ENCODE results near the gene MYT1. TPM values are rescaled to one million over a fixed set of nuclear protein-coding genes. Genes with fewer than 3 reads are reported as not detected.

The MYT1 gene
- total RNA-seq, 1 donor from 2014 or later = 2.3 TPM

DNA sequence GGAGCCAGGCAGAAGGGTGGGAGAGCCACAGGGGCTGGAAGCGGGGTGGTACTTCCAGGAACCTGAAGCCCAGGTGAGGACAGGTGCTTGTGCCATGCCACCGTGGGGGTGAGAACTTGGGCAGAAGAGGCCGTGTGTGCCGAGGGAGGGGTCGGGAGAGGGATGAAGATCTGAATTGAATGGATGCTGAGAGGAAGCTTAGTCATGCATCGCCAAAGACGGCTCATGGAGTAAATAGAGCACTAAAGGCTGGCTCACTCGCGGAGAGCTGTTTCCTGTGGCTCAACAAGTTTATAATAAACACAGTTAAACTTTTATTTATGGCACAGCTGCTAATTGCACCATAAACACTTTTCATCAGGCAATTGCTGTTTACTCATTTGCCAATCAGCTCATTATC, 21.7 kb upstream of the MYT1 start:
- no peak for DNase-seq (ENCODE audit: low spot score, unreplicated experiment)
- Mint-ChIP-seq H3K36me3 (ENCODE audit: insufficient read depth) (no peaks in the 10 kb centered on the region), H3K4me1 (ENCODE audit: low read depth) (peaks cover 11% of the 10 kb centered on the region)

DNA sequence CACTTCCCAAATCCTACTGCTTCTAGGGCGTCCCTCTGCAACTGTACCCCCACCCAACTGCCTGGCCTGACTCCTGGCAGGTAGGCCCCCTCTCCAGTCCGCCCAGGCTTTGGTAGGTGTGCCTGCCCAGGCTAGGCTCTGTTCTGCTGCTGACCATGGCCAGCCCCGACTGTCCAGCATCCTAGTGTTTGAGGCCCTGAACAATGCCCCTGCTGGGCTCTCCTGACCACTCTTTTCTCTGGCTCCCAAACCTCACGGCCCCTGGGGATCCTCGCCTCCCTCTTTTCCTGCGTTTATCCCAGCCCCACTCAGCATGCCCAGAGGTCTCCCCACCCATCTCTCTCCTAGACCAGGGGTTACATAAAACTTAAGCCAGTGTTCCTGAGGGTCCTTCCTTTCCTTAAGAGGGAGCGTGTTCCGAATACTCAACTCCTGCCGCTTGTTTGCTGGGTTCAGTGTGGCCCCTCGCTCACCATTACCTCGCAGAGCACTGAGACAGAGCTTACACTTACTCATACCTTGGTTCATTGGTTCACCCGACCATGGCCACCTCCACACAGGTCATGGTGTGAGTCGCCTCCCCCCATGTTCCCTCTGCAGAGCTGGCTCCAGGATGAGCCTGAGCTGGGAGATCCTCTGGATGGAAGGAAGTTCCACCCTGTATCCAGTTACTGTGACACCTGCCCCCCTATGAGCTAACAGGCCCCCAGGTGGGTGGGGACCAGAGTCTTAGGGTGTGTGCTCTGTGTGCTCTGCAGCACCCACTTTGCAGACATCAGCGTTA, 21.0 kb upstream of the MYT1 start:
- no peaks in the 10 kb centered on the region for H3K27me3 Mint-ChIP-seq
- H3K9me3 Mint-ChIP-seq (ENCODE audit: low read depth) = peaks cover 6% of the 10 kb centered on the region
- H3K4me3 Mint-ChIP-seq (ENCODE audit: low read depth) = no peak overlapping the region
- H3K4me1 Mint-ChIP-seq (ENCODE audit: low read depth) = peaks cover 11% of the 10 kb centered on the region
- no peak overlapping the region for H3K27ac Mint-ChIP-seq
- H3K36me3 Mint-ChIP-seq (ENCODE audit: insufficient read depth) = no peaks in the 10 kb centered on the region
- TF ChIP-seq, protein P1, sequence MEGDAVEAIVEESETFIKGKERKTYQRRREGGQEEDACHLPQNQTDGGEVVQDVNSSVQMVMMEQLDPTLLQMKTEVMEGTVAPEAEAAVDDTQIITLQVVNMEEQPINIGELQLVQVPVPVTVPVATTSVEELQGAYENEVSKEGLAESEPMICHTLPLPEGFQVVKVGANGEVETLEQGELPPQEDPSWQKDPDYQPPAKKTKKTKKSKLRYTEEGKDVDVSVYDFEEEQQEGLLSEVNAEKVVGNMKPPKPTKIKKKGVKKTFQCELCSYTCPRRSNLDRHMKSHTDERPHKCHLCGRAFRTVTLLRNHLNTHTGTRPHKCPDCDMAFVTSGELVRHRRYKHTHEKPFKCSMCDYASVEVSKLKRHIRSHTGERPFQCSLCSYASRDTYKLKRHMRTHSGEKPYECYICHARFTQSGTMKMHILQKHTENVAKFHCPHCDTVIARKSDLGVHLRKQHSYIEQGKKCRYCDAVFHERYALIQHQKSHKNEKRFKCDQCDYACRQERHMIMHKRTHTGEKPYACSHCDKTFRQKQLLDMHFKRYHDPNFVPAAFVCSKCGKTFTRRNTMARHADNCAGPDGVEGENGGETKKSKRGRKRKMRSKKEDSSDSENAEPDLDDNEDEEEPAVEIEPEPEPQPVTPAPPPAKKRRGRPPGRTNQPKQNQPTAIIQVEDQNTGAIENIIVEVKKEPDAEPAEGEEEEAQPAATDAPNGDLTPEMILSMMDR (IDR thresholded peaks at IDR 0.05; ENCODE audit: unreplicated experiment) = no peak
- DNase-seq (ENCODE audit: low spot score, unreplicated experiment) = no peak

More for the DNA sequence above, 21.7 kb upstream of the MYT1 start:
- TF ChIP-seq, protein P1 (IDR thresholded peaks at IDR 0.05; ENCODE audit: unreplicated experiment) = no peak
- Mint-ChIP-seq H3K27me3 (no peaks in the 10 kb centered on the region), H3K27ac (no peak overlapping the region), H3K9me3 (ENCODE audit: low read depth) (peaks cover 6% of the 10 kb centered on the region), H3K4me3 (ENCODE audit: low read depth) (no peak overlapping the region)

DNA sequence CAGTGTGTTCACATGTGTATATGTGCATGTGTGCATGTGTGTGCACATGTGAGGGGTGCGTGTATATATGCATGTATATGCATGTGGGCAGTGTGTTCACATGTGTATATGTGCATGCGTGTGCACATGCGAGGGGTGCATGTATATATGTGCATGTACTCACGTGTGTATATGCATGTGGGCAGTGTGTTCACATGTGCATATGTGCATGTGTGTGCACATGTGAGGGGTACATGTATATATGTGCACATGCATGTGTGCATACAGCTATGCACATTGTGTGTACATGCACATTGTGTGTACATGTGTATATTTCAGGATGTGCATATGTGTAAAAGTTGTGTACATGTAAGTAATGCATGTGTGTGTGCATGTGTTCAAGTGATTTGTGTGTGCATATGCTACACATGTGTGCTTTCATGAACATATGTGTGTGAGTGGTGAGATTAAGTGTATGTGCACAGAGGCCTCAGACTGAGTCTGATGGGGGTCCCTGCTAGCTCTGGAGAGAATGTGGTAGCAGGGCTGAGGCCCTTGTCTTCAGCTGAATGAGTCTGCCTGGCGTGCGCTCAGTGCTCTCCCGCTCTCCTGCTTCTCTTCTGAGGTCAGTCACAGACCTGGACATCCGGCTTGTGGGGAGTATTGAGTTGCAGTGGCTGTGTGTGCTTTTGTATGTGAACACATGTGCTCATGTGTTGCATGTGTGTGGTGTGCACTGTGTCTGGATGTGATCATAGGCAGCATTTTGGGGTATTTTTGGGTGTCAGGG, 19.9 kb upstream of the MYT1 start:
- TF ChIP-seq, protein P1 (IDR thresholded peaks at IDR 0.05; ENCODE audit: unreplicated experiment) = no peak
- Mint-ChIP-seq H3K27ac (no peak overlapping the region), H3K4me1 (ENCODE audit: low read depth) (peaks cover 11% of the 10 kb centered on the region), H3K27me3 (no peaks in the 10 kb centered on the region), H3K9me3 (ENCODE audit: low read depth) (peaks cover 6% of the 10 kb centered on the region), H3K4me3 (ENCODE audit: low read depth) (no peak overlapping the region), H3K36me3 (ENCODE audit: insufficient read depth) (no peaks in the 10 kb centered on the region)
- DNase-seq (ENCODE audit: low spot score, unreplicated experiment) = no peak

DNA sequence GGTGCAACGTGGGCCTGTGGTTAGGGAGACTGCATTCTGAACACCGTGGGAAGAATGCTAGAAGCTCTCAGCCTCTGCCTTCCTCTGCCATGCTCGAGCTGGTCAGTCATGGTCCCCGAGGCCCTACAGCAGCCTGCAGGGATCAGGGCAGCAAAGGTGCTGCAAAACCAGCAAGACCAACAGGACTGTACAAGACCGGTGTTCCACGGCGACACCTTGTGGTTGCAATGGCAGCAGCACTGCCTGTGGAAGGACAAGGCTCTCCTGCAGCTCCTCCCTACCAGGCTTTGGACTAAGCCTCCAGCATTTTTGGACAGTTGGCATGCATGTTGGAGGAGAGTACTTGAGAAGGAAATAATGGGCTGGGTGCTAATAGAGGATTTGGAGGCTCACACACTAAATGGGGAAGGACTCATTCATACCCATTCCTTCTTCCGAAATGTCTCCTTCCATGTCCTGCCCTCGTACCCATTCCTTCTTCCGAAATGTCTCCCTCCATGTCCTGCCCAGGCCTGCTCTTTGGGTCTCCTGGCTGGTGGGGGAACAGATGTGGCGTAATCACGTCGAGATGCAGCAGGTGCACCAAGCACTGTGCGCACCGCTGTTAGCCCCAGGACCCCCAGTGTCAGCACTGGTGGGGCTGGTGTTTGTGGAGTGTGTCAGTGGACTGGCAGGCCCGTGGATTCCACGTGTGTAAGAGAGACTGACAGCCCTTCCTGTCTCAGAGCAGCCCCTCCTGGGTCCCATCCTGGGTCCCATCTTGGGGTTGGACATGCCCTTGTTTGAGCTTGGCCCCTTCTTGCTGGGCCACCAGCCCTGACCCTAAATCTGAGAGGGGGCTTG, 18.6 kb upstream of the MYT1 start:
- H3K27me3 Mint-ChIP-seq = no peaks in the 10 kb centered on the region
- no peaks in the 10 kb centered on the region for H3K36me3 Mint-ChIP-seq (ENCODE audit: insufficient read depth)
- H3K4me3 Mint-ChIP-seq (ENCODE audit: low read depth) = no peak overlapping the region
- DNase-seq (ENCODE audit: low spot score, unreplicated experiment) = no peak
- H3K9me3 Mint-ChIP-seq (ENCODE audit: low read depth) = peaks cover 6% of the 10 kb centered on the region
- H3K4me1 Mint-ChIP-seq (ENCODE audit: low read depth) = peaks cover 3% of the 10 kb centered on the region
- TF ChIP-seq, protein P1 (IDR thresholded peaks at IDR 0.05; ENCODE audit: unreplicated experiment) = no peak
- H3K27ac Mint-ChIP-seq = no peak overlapping the region

All from progenitor cell of endocrine pancreas (in vitro differentiated cells).